Gastroesophageal sphincter (tissue), 4 donors: ENCODE measurements around the gene GABBR1. TPM values are rescaled to one million over a fixed set of nuclear protein-coding genes. Genes with fewer than 3 reads are reported as not detected.
"Not testable (repeated sequence)": the region's sequence is repeated elsewhere in the genome, so short reads cannot be mapped to it uniquely, and the experiment has no call there.

ENCODE experiments used
- ATAC-seq: fragments of 150-250 bp; one replicate; pipeline ENCODE4 v1.9.1; 2016; ENCODE audit warnings: mild to moderate bottlenecking, moderate library complexity
- H3K27ac ChIP-seq, 4 donors: fragments of 200-600 bp; sonication (generic) in 3 of 4; 1 replicate in 3 of 4; 2 replicates in 1 of 4; pipeline ENCODE4 v1.5.1; 2016 to 2019
- H3K27me3 ChIP-seq: fragments of 200-600 bp; sonication (generic); one replicate; pipeline ENCODE4 v1.5.1; 2019
- H3K36me3 ChIP-seq, 2 donors: fragments of 200-600 bp; sonication (generic); one replicate each; pipeline ENCODE4 v1.5.1; 2019; ENCODE audit warnings: control low read depth in 1 of 2
- H3K4me1 ChIP-seq, 3 donors: fragments of 200-600 bp; sonication (generic); 1 replicate in 2 of 3; 2 replicates in 1 of 3; pipeline ENCODE4 v1.5.1; 2016 to 2019; ENCODE audit warnings: control low read depth in 2 of 3
- H3K4me3 ChIP-seq, 2 donors: fragments of 200-600 bp; sonication (generic); one replicate each; pipeline ENCODE4 v1.5.1; 2019; ENCODE audit warnings: mild to moderate bottlenecking in 1 of 2, moderate library complexity in 1 of 2
- H3K9me3 ChIP-seq, 3 donors: fragments of 200-600 bp; sonication (generic); one replicate each; pipeline ENCODE4 v1.5.1; 2017 to 2019; ENCODE audit warnings: control low read depth in 2 of 3
- CTCF ChIP-seq, 4 experiments: fragments of 200-600 bp in 2 of 4; fragments of 450-650 bp in 2 of 4; sonication (generic) in 1 of 4; IDR thresholded peaks; one replicate each; pipeline ENCODE4 v1.5.1; 2017 to 2019; ENCODE audit warnings: antibody characterized with exemption in 4 of 4, mild to moderate bottlenecking in 2 of 4, moderate library complexity in 2 of 4
- EP300 ChIP-seq: sonication (generic); formaldehyde crosslinking; IDR thresholded peaks from one replicate; pipeline ENCODE4 v1.6.1; 2017; ENCODE audit warnings: antibody characterized with exemption, mild to moderate bottlenecking
- POLR2A ChIP-seq, 2 donors: fragments of 450-650 bp; IDR thresholded peaks; one replicate each; pipeline ENCODE4 v1.6.1; 2017; ENCODE audit warnings: antibody characterized with exemption in 2 of 2, mild to moderate bottlenecking in 2 of 2, moderate library complexity in 1 of 2
- POLR2AphosphoS5 ChIP-seq: sonication (generic); formaldehyde crosslinking; IDR thresholded peaks from one replicate; pipeline ENCODE4 v1.6.1; 2017; ENCODE audit warnings: antibody characterized with exemption
- WGBS, 2 donors: methylation state at CpG; one replicate each; pipeline ENCODE4 v1.1.5; 2018; ENCODE audit warnings: low coverage in 1 of 2; 5-methylcytosine and 5-hydroxymethylcytosine counted together
- total RNA-seq, 4 donors: library from RNA; depleted of rRNA; stranded (reverse); fragments of >200 nt; gene quantifications; one replicate each; pipeline ENCODE4 v1.1.0, GENCODE V29; 2016

The GABBR1 gene
- total RNA-seq, 4 donors from 2014 or later: 17.8 to 90.1 (median 44.8) TPM

- no peaks in the 10 kb centered on the region for H3K9me3 ChIP-seq
- no peaks in the 10 kb centered on the region for H3K4me1 ChIP-seq
- H3K27ac ChIP-seq: no peak overlapping the region
- WGBS, 2 donors: 0 to 36% methylated on average over 1 of the region's 1 CpG
- H3K4me3 ChIP-seq: no peak overlapping the region
- peaks cover 21% of the 10 kb centered on the region for H3K27me3 ChIP-seq
- TF ChIP-seq CTCF (IDR thresholded peaks at IDR 0.05) (no peak), POLR2AphosphoS5 (no peak), EP300 (no peak), POLR2A (IDR thresholded peaks at IDR 0.05) (no peak)
- H3K36me3 ChIP-seq: no peaks in the 10 kb centered on the region
- no peak for ATAC-seq
Measured at GRCh38 chr6:29671026-29671425, 38.0 kb upstream of the GABBR1 start.

- Histone ChIP-seq H3K27ac (no peak overlapping the region), H3K4me1 (no peaks in the 10 kb centered on the region), H3K9me3 (no peaks in the 10 kb centered on the region), H3K4me3 (no peak overlapping the region), H3K27me3 (peaks cover 30% of the 10 kb centered on the region), H3K36me3 (no peaks in the 10 kb centered on the region)
- TF ChIP-seq POLR2A (IDR thresholded peaks at IDR 0.05): no peak
- no peak for TF ChIP-seq EP300
- WGBS, 2 donors: 33% methylated on average over 5 of the region's 5 CpGs
- no peak for ATAC-seq
Measured at GRCh38 chr6:29667158-29667557, 34.2 kb upstream of the GABBR1 start.

- 86% methylated on average over 1 of the region's 1 CpG; no CpG with 5 or more reads in 1 of the 2 donors for WGBS, 2 donors
- H3K27me3 ChIP-seq: peaks cover 30% of the 10 kb centered on the region
- ATAC-seq: no peak
- TF ChIP-seq EP300: no peak
- no peak for TF ChIP-seq POLR2AphosphoS5
- H3K4me1 ChIP-seq: no peaks in the 10 kb centered on the region
- H3K36me3 ChIP-seq: no peaks in the 10 kb centered on the region
- no peaks in the 10 kb centered on the region for H3K9me3 ChIP-seq
- H3K27ac ChIP-seq: no peak overlapping the region
- H3K4me3 ChIP-seq: no peak overlapping the region
Measured at GRCh38 chr6:29666826-29667130, 33.8 kb upstream of the GABBR1 start.

GRCh38 chr6:29665942-29666825 lies 33.2 kb upstream of the GABBR1 start:
- WGBS, 2 donors: 40 to 70% methylated on average over 1 to 8 of the region's 8 CpGs
- no peak for ATAC-seq
- no peaks in the 10 kb centered on the region for H3K36me3 ChIP-seq
- no peak overlapping the region for H3K4me3 ChIP-seq
- no peak for TF ChIP-seq POLR2AphosphoS5
- no peak for TF ChIP-seq EP300
- TF ChIP-seq CTCF (IDR thresholded peaks at IDR 0.05): no peak
- TF ChIP-seq POLR2A (IDR thresholded peaks at IDR 0.05): no peak
- no peaks in the 10 kb centered on the region for H3K4me1 ChIP-seq
- H3K9me3 ChIP-seq: no peaks in the 10 kb centered on the region
- H3K27me3 ChIP-seq: peaks cover 28% of the 10 kb centered on the region
- H3K27ac ChIP-seq: no peak overlapping the region

- TF ChIP-seq POLR2AphosphoS5 (no peak), POLR2A (IDR thresholded peaks at IDR 0.05) (no peak), CTCF (IDR thresholded peaks at IDR 0.05) (no peak), EP300 (no peak)
- no peak for ATAC-seq
Measured at GRCh38 chr6:29663300-29664042, 30.5 kb upstream of the GABBR1 start.

GRCh38 chr6:29661502-29662141 lies 28.6 kb upstream of the GABBR1 start:
- ATAC-seq, H3K4me3 ChIP-seq, H3K4me1 ChIP-seq, H3K36me3 ChIP-seq, H3K27ac ChIP-seq, H3K9me3 ChIP-seq: not testable (repeated sequence)
- WGBS, 2 donors: 46% methylated on average over 6 to 7 of the region's 14 CpGs
- H3K27me3 ChIP-seq: peaks cover 13% of the 10 kb centered on the region

More at GRCh38 chr6:29663300-29664042, 30.5 kb upstream of the GABBR1 start:
- Histone ChIP-seq H3K9me3 (no peaks in the 10 kb centered on the region), H3K4me3 (no peak overlapping the region), H3K27me3 (peaks cover 13% of the 10 kb centered on the region), H3K27ac (no peak overlapping the region), H3K36me3 (no peaks in the 10 kb centered on the region), H3K4me1 (no peaks in the 10 kb centered on the region)
- WGBS, 2 donors: 60 to 65% methylated on average over 5 of the region's 5 CpGs
